B cell (primary cell): Measurements from ENCODE around the gene NAV2. TPM values are rescaled to one million over a fixed set of nuclear protein-coding genes. Genes with fewer than 3 reads are reported as not detected.

Experiments
- ATAC-seq: fragments of 200-7000 bp; cut with Tn5 transposase; one replicate; pipeline ENCODE4 v1.10.0; 2021; ENCODE audit warnings: low read depth, mild to moderate bottlenecking, moderate number of reproducible peaks, moderate library complexity
- CTCF ChIA-PET: fragments of 350-600 bp; sonication (Branson Sonifier 250); formaldehyde crosslinking; loops from one replicate; lab custom pipeline; 2021; ENCODE audit warnings: antibody characterized with exemption, inconsistent platforms; lab: Charles Lee
- POLR2A ChIA-PET: fragments of 350-600 bp; sonication (Branson Sonifier 250); formaldehyde crosslinking; loops from one replicate; lab custom pipeline; 2021; ENCODE audit warnings: antibody characterized with exemption; lab: Charles Lee
- DNase-seq: peaks from one replicate; pipeline ENCODE4 v3.0.0; 2013
- H2AFZ ChIP-seq: 2 replicates; pipeline ENCODE4 v1.6.1; 2012; ENCODE audit warnings: mild to moderate bottlenecking, low read depth, low read length; ENCODE audit not compliant: insufficient read depth, poor library complexity, severe bottlenecking
- H3K27ac ChIP-seq, 2 donors: 1 replicate in 1 of 2; 2 replicates in 1 of 2; pipeline ENCODE4 v1.5.1; 2012 to 2013; ENCODE audit warnings: low read length in 2 of 2, mild to moderate bottlenecking in 2 of 2, moderate library complexity in 1 of 2
- H3K27me3 ChIP-seq, 4 experiments: fragments of 200-600 bp in 1 of 4; sonication (generic) in 1 of 4; replicated peaks in 1 of 4; 1 replicate in 2 of 4; 2 replicates in 2 of 4; pipeline versions ENCODE4 v1.6.1 to v1.7.0; 2013 to 2016; ENCODE audit warnings: low read length in 3 of 4, mild to moderate bottlenecking in 2 of 4, mixed read lengths in 1 of 4, moderate library complexity in 1 of 4; ENCODE audit not compliant: insufficient read depth in 4 of 4, control insufficient read depth in 3 of 4; ENCODE audit errors: control extremely low read depth in 1 of 4
- H3K36me3 ChIP-seq, 2 experiments: replicated peaks in 1 of 2; 1 replicate in 1 of 2; 2 replicates in 1 of 2; pipeline versions ENCODE4 v1.6.1 to v1.7.1; 2013; ENCODE audit warnings: low read length in 1 of 2; ENCODE audit not compliant: insufficient read depth in 2 of 2, control insufficient read depth in 1 of 2; ENCODE audit errors: control extremely low read depth in 1 of 2, extremely low read depth in 1 of 2
- H3K4me1 ChIP-seq, 2 donors: fragments of 200-600 bp in 1 of 2; sonication (generic) in 1 of 2; 1 replicate in 1 of 2; 2 replicates in 1 of 2; pipeline versions ENCODE4 v1.5.1 to v1.6.1; 2013 to 2017; ENCODE audit warnings: low read length in 2 of 2; ENCODE audit not compliant: control insufficient read depth in 2 of 2, insufficient read depth in 2 of 2
- H3K4me2 ChIP-seq: replicated peaks from 2 replicates; pipeline ENCODE3; 2012; ENCODE audit warnings: mild to moderate bottlenecking, low read depth, low read length; ENCODE audit not compliant: poor library complexity, severe bottlenecking
- H3K4me3 ChIP-seq, 5 experiments: fragments of 200-600 bp in 1 of 5; sonication (generic) in 1 of 5; 1 replicate in 3 of 5; 2 replicates in 2 of 5; pipeline versions ENCODE4 v1.5.1 to v1.7.0; 2011 to 2016; ENCODE audit warnings: low read length in 4 of 5, mild to moderate bottlenecking in 4 of 5, low read depth in 2 of 5, control low read depth in 1 of 5, moderate library complexity in 1 of 5; ENCODE audit not compliant: insufficient read depth in 1 of 5; ENCODE audit errors: control extremely low read depth in 1 of 5, extremely low read depth in 1 of 5
- H3K79me2 ChIP-seq: fragments of 200-600 bp; sonication (generic); one replicate; pipeline ENCODE4 v1.6.0; 2016; ENCODE audit warnings: low read length; ENCODE audit not compliant: control insufficient read depth, insufficient read depth
- H3K9ac ChIP-seq: fragments of 200-600 bp; sonication (generic); 2 replicates; pipeline ENCODE4 v1.6.1; 2017; ENCODE audit warnings: mild to moderate bottlenecking, low read length, moderate library complexity
- H3K9me3 ChIP-seq, 3 donors: one replicate each; pipeline versions ENCODE4 v1.6.1 to v1.7.1; 2013; ENCODE audit warnings: low read length in 2 of 3; ENCODE audit not compliant: control insufficient read depth in 2 of 3, insufficient read depth in 1 of 3; ENCODE audit errors: control extremely low read depth in 1 of 3
- H4K20me1 ChIP-seq: 2 replicates; pipeline ENCODE4 v1.6.0; 2012; ENCODE audit warnings: mild to moderate bottlenecking, low read length; ENCODE audit not compliant: insufficient read depth, control insufficient read depth, poor library complexity, severe bottlenecking
- H3K27ac Mint-ChIP-seq: one replicate; pipeline ENCODE4 v1.8.0; 2021; ENCODE audit warnings: mixed read lengths
- H3K27me3 Mint-ChIP-seq: one replicate; pipeline ENCODE4 v1.8.0; 2021; ENCODE audit warnings: mixed read lengths
- H3K4me1 Mint-ChIP-seq: one replicate; pipeline ENCODE4 v1.8.0; 2021; ENCODE audit warnings: mixed read lengths
- H3K4me3 Mint-ChIP-seq: one replicate; pipeline ENCODE4 v1.8.0; 2021; ENCODE audit warnings: mixed read lengths
- H3K9me3 Mint-ChIP-seq: one replicate; pipeline ENCODE4 v1.8.0; 2022; ENCODE audit warnings: mixed read lengths; ENCODE audit not compliant: insufficient read depth
- CTCF ChIP-seq: fragments of 200-600 bp; IDR thresholded peaks from one replicate; pipeline ENCODE4 v1.8.0; 2022; ENCODE audit warnings: antibody characterized with exemption, mild to moderate bottlenecking
- EZH2 ChIP-seq: IDR thresholded peaks from 2 replicates; pipeline ENCODE4 v1.6.1; 2012; ENCODE audit warnings: borderline replicate concordance, low read depth, mild to moderate bottlenecking, moderate library complexity, low read length; ENCODE audit not compliant: insufficient read depth, poor library complexity, severe bottlenecking
- WGBS: methylation state at CpG from one replicate; pipeline ENCODE4 v1.1.5; 2013; ENCODE audit warnings: missing lambda C conversion rate; ENCODE audit not compliant: insufficient coverage; 5-methylcytosine and 5-hydroxymethylcytosine counted together
- intact Hi-C: fragments of 100-400 bp; cut with micrococcal nuclease; formaldehyde crosslinking; loops from one replicate; pipeline ENCODE4 v1.10.0; 2022
- polyA plus RNA-seq: library from polyadenylated mRNA; depleted of rRNA; stranded (reverse); fragments of >200 nt; gene quantifications from 2 replicates; pipeline ENCODE4 v1.2.3, GENCODE V29; 2012
- total RNA-seq, 2 donors: library from RNA; stranded (reverse); fragments of 120-200 nt in 1 of 2; gene quantifications; 1 replicate in 1 of 2; 2 replicates in 1 of 2; pipeline versions ENCODE4 v1.2.3 to v1.2.4, GENCODE V29; 2013 to 2022

NAV2 gene
- total and polyA plus RNA-seq, 2 donors (not counting 1 experiment from before 2014, with no cell fraction given), result 0.82 to 22.2 TPM

GRCh38 chr11:19696073-19696472 is 16.6 kb upstream of the NAV2 start:
- intact Hi-C loops, result no loop called here
- Mint-ChIP-seq H3K4me1 (no peaks in the 10 kb centered on the region), H3K4me3 (no peak overlapping the region), H3K27ac (no peak overlapping the region), H3K9me3 (no peaks in the 10 kb centered on the region), H3K27me3 (peaks cover 25% of the 10 kb centered on the region)
- ATAC-seq (no peak), DNase-seq (no peak)
- Histone ChIP-seq H3K36me3 (no peaks in the 10 kb centered on the region), H3K4me2 (no peak overlapping the region), H3K79me2 (no peaks in the 10 kb centered on the region), H3K4me3 (no peak overlapping the region), H4K20me1 (no peaks in the 10 kb centered on the region), H3K9ac (no peak overlapping the region), H3K9me3 (no peaks in the 10 kb centered on the region), H3K27ac (no peak overlapping the region), H3K4me1 (no peaks in the 10 kb centered on the region), H2AFZ (no peak overlapping the region), H3K27me3 (no peaks in the 10 kb centered on the region)
- no CpG with 5 or more reads among the region's 3 CpGs for WGBS
- TF ChIP-seq EZH2 (no peak), CTCF (no peak)
- ChIA-PET CTCF (no interaction called here), POLR2A (no interaction called here)

- Histone ChIP-seq H3K4me2 (no peak overlapping the region), H3K4me1 (no peaks in the 10 kb centered on the region), H3K9ac (no peak overlapping the region), H3K27ac (no peak overlapping the region), H2AFZ (no peak overlapping the region), H3K9me3 (no peaks in the 10 kb centered on the region), H3K27me3 (no peaks in the 10 kb centered on the region), H3K36me3 (no peaks in the 10 kb centered on the region), H4K20me1 (no peaks in the 10 kb centered on the region), H3K4me3 (no peak overlapping the region), H3K79me2 (no peaks in the 10 kb centered on the region)
- no peaks in the 10 kb centered on the region for H3K4me1 Mint-ChIP-seq
- 100% methylated on average over 3 of the region's 4 CpGs for WGBS
- intact Hi-C loops, result no loop called here
- POLR2A ChIA-PET, result no interaction called here
- H3K9me3 Mint-ChIP-seq, result no peaks in the 10 kb centered on the region
- H3K4me3 Mint-ChIP-seq, result no peak overlapping the region
- TF ChIP-seq EZH2, result no peak
- TF ChIP-seq CTCF, result no peak
- peaks cover 33% of the 10 kb centered on the region for H3K27me3 Mint-ChIP-seq
- ATAC-seq (no peak), DNase-seq (no peak)
- no peak overlapping the region for H3K27ac Mint-ChIP-seq
- CTCF ChIA-PET, result no interaction called here
These were observed 15.7 kb upstream of the NAV2 start for GRCh38 chr11:19696904-19697303.
